ENCODE results near the gene RMRP.

Gene RMRP

DNA sequence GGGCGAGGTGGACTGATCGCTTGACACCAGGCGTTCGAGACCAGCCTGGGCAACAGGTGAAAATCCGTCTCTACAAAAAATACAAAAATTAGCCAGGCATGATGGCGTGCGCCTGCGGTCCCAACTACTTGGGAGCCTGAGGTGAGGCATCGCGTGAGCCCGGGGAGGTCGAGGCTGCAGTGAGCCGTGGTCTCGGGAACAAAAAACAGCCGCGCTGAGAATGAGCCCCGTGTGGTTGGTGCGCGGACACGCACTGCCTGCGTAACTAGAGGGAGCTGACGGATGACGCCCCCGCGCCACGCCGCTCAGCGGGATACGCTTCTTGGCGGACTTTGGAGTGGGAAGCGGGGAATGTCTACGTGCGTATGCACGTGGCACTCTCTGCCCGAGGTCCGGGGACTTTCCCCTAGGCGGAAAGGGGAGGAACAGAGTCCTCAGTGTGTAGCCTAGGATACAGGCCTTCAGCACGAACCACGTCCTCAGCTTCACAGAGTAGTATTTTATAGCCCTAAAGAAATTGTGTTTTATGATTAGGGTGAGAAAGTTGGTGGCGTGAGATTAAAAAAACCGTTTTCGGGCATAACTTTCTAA is at the start of gene RMRP:
RMRP (minus strand) TSS at position 474 of the 591 bp plus-strand sequence.
- DNase-seq, result peak; percentile 98

DNA sequence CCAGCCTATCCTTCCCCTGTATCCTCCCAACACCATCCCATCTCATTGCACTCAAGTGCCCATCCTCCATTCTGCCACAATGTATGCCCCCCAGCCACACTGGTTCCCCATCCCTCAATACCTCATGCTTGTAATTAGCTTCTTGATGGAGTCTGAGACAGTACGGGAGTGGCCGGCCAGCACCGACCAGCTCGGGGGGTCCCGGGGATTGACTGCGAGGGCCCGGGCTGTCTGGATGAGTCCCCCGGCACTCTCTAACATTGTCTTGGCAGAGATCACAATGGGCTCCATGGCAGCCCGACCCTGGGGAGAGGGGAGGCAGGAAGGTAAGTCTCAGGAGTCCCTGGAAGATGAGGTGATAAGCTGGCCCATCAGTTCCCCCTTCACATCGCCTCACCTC is 49.1 kb upstream of the RMRP start:
- DNase-seq, result no peak

DNA sequence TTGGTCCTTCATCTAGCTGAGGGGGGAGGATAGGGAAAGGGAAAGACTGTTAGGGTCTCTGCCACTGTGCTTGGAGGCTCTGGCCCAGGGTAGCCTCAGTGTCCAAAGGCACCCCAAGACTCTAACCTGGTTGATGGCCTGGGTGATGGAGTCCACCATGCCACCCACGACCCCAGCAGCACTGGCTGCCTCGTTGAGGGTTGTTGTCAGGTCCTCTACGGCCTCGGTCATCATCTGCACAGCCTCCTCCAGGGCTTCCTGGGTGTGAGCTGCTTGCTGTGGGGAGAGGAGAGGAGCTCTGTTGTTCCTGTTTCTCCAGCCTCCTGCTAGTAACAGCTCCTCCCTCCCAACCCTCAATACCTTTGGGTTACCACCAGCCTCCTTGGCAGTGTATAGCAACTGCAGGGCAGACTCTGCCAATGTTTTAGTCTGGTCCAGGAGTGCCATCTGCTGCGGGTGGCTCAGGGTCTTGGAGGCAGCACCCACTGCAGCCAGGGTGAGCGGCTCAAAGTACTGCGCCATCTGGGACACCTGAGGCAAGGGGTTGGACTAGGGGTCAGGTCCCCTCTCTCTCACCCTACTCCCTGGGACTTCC is 48.1 kb upstream of the RMRP start:
- no peak for DNase-seq

DNA sequence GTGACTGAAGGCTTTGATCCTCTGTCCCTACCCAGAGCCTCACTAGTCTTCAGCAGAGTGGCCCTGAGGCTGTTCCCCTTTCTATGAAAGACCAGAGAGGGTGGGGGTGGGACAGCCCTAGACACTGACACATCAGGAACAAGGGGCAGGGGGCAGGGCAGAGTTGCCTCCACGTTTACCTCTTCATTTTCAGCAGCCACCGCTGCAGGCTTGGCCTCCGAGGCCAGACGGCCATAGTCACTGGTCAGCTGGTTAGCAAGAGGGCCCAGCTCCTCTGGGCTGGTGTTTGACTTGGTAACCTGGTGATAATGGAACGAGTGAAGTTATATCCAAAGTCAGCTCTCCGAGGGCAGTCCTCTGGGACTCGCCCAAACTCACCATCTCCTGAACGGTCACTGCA is 47.6 kb upstream of the RMRP start:
- no peak for DNase-seq

DNA sequence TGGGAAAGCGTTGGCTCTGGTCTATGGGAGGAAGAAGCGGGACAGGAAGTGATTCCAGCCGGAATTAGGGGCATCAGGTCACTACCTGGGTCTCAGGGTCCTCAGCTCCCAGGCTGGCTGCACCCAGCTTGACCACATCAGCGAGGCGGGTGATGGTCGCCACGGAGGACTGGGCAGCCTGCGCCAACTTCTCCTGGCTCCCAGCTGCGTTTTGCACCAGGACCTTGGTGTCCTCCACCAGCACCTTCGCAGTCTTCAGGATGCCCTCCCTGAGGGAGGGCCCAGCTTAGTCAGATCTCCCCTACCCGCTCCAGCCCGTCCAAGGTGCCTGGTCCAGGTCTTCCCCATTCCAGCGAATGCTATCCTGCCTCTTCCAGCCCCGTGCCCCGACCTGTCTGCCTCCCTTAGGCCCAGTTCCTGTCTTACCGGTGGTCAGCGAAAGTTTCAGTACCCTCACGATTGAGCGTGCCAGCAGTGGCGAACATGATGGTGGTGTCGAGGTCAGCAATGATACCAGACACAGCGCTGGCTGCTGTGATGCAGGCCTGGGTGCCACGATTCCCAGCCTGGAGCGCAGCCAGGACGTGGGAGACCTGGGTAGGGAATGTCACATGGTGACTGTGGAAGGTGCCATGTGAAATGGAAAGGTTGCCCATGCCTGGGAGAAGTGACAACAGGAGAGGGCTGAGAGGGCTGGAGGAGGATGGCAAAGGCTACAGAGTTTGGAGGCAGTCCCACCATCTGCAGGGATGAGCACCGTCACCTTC is 46.3 kb upstream of the RMRP start:
- DNase-seq, result no peak

DNA sequence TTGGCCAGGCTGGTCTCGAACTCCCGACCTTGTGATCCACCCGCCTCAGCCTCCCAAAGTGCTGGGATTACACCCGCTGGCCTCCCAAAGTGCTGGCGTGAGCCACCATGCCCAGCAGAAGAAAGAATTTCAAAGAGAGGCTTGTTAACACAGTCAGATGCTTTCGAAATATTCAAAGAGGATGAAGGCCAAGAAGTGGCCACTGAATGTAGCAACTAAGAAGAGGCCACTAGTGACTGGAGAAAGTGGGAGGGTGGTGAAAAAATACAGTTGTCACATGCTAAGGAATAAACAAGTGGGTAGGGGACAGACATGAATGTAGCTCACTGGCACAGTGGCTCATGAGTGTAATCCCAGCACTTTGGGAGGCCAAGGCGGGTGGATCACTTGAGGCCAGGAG is 44.9 kb upstream of the RMRP start:
- DNase-seq, result no peak

DNA sequence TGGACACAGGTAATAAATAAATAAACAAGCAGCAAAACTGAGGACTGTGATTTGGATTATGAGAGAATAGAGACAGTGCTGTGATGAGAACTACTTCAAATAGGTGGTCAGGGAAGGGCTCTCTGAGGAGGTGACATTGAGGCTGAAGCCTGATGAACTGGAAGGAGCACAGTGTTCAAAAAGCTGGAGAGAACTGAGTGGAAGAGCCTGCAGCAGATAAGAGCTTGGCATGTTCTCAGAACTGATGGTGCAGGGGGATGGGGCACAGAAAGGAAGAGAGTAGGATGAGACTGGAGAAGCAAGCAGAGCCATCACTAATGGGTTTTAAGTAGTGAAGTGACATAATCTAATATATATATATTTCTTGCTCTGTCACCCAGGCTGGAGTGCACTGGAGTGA is 43.1 kb upstream of the RMRP start:
- DNase-seq, result no peak

DNA sequence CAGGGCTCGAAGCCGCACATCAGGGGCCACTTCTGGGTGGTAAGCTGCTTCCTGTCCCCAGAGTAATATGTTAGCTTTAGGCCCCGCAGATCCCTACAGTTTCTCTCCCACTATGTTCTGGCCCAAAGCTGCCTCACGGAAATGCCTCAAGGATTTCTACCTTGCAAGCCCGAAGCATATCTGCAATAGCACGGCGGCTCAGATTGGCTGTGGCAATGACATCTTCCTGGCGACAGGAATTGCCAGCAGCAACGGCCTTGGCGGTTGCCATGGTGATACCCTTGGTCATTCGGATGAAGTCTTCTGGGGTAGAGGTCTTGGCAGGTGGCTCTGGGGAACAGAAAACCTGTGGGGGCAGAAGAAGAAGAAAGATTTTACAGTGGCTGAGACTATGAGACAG is 42.2 kb upstream of the RMRP start:
- DNase-seq, result no peak

DNA sequence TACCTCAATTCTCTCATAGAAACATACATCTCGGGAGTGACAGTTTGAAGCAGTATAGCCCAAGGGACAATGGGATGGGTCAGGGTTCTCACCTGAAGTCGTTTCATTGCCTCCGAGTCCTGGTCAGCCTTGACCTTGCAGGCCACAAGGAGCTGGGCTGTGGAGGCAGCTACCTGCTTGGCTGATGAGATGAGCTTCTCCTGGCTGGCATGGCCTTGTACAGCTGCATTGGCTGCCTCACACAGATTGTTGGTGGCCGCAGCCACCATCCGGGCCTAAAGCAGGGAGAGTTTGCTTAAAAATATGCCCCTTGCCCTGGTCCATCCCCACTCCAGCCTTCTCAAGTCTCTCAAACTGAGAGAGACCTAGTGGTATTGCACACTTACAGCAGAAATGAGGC is 40.4 kb upstream of the RMRP start:
- DNase-seq, result no peak

DNA sequence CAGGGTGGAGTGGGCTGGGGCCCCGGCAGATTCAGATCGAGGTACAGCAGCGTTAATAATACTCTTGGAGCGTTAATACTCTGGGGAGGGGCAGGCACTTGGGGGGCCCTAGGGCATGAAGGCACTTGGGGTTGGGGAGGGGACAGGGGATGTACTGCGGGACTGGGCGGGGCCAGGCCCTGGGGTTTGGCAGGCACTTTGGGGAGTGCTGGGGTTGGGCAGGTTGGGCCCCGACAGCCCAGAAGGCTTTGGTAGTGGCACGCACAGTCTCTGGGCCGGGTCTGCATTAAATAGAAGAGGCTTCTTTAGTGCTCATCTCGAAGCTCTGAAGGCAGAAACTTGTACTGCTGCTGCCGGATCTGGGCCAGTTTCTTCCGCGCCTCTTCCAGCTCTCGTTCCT is 39.7 kb upstream of the RMRP start:
- no peak for DNase-seq

DNA sequence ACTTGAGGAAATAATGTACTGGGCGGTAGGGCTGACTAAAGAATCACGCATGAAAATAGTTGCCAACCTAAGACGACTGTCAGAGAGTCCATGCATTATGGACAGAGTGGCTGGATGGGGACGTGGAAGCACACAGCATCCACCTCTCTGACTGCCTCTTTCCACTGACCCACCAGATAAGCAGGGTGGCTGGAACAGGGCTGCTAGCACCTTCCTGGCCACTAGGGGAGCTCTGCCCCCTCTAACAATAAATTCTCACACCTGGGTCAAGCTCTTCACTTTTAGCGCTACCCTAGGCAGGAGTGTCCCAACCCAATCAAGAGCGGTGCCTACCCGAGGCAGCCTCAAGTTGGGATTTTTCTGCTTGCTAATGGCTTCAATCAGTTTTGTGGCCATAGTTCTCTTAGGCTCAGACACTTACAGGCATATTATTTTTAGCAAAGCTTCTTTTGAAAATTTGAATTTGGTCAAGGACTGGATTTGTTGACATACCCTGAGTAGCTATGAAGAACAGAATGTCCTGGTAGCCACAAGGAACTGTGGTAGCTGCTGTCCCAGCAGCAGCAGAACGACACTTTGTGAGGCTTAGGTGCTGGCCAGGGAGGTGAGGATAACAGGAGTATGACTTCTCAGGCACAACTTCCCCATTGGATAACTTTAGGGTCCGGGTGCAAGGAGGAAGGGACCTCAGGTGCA is 38.8 kb upstream of the RMRP start:
- peak; percentile 38 for DNase-seq

DNA sequence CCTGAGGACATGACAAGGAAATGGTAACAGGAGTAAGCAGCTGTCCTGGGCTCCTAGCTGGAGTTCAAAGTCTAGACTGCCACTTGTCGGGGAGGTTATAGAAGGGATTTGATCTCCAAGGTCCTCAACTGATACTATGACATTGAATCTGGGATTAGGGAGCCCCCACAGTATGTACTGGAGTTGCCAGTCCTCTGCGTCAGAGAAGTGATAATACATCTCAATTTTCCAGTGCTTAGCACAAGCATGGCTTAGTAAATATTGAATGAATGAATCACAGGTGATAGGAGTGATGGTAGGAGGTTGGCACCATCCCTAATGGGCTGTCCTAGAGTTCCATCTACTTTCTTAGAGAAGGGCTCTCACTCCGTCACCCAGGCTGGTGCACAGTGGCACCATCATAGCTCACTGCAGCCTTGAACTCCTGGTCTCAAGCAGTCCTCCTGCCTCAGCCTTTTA is 38.2 kb upstream of the RMRP start:
- DNase-seq, result no peak

DNA sequence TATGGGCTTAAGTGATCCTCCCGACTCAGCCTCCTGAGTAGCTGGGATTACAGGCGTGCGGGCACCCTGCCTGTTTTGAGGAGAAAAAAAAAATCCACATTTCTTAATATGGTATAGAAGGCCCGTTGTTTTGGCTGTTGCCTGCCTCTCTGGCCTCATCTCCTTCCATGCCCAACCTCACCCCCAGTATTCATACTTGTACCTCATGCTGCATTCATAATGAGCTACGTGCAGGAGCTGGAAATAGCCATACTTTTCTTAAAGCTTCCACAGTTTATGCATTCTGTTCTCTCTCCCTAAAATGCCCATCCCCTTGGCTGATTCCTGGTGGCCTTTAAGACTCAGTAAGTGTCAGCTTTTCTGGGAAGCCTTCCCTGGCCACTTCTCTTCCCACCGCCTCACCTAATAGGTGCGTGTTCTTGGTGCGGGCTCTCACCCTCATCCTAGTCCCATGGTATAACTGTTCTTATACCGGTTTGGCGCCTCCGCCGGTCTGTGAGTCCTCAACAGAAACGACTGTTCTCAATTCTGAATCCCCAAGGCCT is 34.0 kb upstream of the RMRP start:
- no peak for DNase-seq

DNA sequence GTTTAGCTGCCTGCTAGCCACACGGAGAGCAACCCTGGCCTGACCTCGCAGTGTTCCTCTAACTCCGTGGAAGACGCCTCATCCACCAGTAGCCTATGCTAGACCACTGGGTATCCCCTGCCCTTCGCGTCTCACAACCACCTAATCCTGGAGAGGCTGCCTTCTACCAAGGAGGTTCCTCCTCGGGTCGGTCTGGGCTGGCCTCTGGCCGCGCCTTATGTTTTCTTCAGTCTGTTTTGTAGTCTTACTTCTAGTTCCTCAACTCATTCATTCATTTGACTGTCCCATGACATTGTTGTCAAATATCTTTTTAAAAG is 33.5 kb upstream of the RMRP start:
- no peak for DNase-seq

DNA sequence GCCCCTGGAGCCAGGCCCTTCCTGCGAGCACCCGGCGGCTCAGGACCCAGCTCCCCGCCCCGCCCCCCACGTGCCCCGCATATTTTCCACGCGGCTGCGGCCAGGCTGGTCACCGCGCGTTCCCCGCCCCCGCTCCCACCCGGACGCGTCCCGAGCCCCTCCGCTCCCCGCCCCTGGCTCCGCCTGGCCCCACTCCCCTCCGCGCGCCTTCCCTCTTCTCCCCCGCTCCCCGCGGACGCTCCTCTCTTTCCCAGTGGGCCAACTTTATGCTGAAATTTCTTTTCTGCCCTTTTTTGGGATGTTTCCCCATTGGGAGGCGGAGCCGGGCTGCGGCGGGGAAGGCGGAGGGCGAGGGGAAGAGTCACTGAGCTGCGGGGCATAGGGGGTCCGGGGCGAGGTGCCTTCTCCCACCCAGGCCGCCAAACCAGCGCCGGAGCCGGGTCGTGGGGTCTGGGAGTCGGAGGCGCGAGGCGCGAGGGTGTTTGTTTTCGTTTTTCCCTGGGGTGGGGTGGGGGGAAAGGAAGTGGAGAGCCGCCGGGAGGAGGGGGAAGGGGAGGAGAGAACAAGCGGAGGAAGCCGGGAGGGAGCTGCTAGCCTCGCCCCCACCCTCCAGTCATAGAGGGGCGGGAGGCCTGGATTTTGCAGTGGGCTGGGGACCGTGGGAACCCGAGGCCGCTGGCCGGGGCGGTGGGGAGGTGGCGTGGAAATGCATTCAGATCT is 33.0 kb upstream of the RMRP start:
- DNase-seq, result peak; percentile 33

DNA sequence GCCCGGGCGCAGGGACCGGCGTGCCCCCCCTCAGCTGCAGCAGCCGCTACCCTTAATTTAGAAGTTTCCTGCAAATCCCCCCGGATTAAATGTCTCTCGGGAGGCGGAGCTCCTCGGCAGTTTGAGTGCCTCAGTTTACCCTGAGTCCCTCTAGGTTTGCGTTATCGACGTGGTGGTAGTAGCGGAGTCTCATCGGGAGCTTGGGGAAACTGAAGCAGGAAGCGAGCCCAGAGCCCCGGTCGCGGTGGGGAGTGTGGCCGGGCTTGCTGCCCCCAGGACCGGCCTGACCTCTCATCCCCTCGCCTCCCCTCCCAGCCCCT is 32.4 kb upstream of the RMRP start:
- no peak for DNase-seq

DNA sequence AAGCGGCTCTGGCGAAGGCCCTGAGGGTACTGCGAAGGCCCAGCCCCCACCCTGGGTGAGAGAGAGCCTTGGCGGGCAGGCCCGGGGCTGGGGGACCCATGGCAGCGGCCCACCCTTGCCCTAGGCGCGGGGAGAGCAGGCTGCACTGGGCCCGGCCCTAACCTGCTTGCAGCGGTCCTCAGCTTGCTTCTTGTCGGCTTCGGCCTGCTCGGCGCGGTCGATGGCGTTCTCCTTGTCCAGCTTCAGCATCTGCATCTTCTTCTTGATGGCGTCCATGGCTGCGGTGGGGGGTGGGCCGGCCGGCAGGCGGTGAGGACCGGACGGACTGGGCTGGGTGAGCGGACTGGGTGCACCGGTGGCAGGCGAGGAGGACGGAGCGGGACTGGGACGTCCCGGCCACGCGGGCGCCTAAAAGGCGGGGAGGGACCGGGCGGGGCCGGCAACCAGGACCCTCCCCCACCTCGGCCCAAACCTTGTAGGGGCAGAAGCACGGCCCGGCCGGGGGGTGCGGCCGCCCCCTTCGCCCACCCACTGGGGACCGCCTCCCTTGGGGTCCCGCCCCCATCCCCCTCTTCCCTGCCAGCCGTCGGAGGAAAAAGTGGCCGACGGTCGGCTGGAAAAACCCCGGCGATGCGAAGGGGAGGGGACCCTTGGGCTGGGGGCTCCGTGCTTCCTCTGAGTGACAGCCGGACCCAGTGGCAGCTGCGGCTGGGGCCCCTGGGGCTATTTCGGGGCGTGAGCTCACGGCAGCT is 31.9 kb upstream of the RMRP start, which contains the start of gene TPM2:
TPM2 (minus strand) TSS at position 384 of the 752 bp plus-strand sequence; CDS start at position 276, 108 bp downstream.
- no peak for DNase-seq

DNA sequence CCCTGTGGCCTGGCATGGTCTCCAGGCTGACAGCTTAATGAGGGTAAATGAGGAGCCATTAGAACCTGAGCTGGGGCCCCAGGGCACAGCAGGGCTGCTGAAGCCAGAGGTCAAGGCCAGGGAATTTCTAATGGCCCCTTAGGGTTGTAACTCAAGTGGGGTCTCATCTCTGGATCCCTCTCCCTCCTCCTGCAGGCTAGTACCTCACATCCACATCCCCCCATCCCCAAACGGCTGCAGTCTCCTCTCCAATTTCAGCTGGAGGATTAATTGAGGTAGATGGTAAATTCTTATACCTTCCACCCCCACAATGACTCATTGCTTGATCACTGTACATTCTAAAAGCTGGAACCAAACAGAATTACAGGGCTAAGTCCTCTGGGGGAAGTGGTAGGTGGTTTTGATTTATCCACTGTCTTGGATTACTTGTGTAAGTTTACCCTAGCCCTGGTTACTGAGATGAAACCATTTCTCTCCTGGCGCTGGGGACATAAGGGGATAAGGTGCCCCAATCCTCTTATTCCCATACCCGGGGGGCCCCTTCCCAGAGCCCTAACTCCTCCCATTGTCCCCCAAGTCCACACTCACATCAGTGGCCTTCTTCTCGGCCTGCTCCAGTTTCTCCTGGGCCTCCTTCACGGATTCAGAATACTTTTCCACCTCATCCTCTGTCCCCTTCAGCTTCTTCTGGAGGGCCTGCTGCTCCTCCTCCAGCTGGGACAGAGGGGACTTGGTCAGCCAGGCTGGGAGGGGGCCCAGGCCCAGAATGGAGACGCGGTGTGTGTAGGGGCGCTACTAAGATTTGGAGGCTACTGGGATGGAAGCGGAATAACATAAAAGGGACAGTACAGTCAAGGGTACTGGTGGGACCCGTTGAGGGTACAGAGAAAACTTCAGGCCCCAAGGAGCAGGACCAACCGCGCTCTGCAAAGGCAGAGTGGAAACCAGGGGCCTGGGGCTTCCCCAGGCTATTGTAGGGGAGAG is 31.0 kb upstream of the RMRP start:
- no peak for DNase-seq

DNA sequence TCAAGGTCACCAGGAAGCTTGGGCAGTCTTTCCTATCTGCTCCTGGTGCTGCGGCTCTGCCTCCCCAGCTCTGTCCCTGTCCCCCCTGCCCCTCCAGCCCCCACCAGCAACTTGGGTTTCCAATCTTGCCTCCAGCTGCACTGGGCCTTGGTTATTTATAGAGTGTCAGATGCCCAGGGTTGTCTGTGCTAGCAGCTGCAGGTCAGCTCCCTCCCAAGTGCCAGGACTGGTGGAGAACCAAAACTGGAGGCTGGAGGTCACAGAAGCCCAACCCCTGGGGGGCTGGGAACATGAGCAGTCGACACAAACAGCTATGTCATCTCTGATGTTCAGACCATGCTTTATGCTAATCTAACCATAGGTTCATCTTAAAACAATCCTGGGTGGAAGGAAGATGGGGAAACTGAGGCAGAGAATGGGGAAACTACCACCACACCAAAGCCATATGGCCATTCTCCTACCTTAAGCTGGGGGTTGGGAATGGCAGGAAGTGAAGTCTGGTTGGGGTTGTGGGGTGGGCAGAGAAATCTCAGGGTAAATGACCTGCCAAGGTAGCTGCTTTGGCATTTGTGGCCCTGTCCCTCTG is 30.2 kb upstream of the RMRP start:
- DNase-seq, result no peak

DNA sequence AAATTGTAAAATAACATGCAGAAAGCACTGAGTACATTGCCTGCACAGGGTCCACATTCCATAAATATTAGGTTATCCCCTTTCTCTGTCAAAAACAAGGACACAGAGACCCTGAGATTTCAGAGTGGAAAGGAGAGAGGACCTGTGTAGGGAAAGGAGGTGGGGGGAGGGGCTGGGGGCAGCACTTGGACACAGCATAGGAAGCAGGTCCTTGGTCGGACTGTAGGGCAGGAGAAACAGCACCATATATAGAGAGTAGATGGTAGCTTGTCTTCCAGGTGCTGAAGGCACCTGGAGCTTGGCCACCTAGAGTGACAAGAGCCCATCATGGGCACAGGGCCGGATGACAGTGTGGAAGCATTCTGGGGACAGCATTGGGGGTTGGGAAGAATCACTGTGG is 29.5 kb upstream of the RMRP start:
- no peak for DNase-seq

Measured in NCI-H1694 treated with DMSO at 0.1 percent for 48 hours (cell line).